Adrenal gland (tissue), 5 donors: ENCODE data around the gene DDX56.

ENCODE experiments used
- CTCF ChIP-seq, 6 experiments: fragments of 450-650 bp in 4 of 6; fragments of 200-600 bp in 2 of 6; sonication (generic) in 1 of 6; IDR thresholded peaks; 1 replicate in 5 of 6; 2 replicates in 1 of 6; pipeline versions ENCODE4 v1.5.1 to v1.8.0; 2016 to 2021; ENCODE audit warnings: antibody characterized with exemption in 6 of 6, mild to moderate bottlenecking in 2 of 6, moderate library complexity in 1 of 6
- POLR2A ChIP-seq, 2 donors: fragments of 450-650 bp; IDR thresholded peaks; one replicate each; pipeline ENCODE4 v1.6.1; 2017; ENCODE audit warnings: antibody characterized with exemption in 2 of 2, mild to moderate bottlenecking in 2 of 2, moderate library complexity in 1 of 2
- donor health status: DM: no; HTN: no; CAD: no.

- TF ChIP-seq POLR2A (IDR thresholded peaks at IDR 0.05): no peak
- no peak for TF ChIP-seq CTCF (IDR thresholded peaks at IDR 0.05)
Measured at GRCh38 chr7:44541028-44541869, 32.5 kb downstream of the DDX56 start, which contains the start of gene NPC1L1.
